Fibroblast of lung (primary cell): ENCODE results near the gene AVPR1B. TPM values are rescaled to one million over a fixed set of nuclear protein-coding genes. Genes with fewer than 3 reads are reported as not detected.
A peak's percentile ranks its signal among the peaks of the same experiment; 100 is the strongest.

Experiments
- DNase-seq, 2 donors: peaks; one replicate each; pipeline versions ENCODE4 v3.0.0 to v3.0.0-alpha.2; 2010; ENCODE audit warnings: low read depth in 2 of 2
- H2AFZ ChIP-seq: 2 replicates; pipeline ENCODE4 v1.5.1; 2012; ENCODE audit warnings: low read length, control low read depth, inconsistent platforms
- H3K27ac ChIP-seq: 2 replicates; pipeline ENCODE4 v1.5.1; 2011; ENCODE audit warnings: low read length, control low read depth; ENCODE audit not compliant: insufficient read depth
- H3K27me3 ChIP-seq: 2 replicates; pipeline ENCODE4 v1.5.1; 2011; ENCODE audit warnings: mild to moderate bottlenecking, low read length; ENCODE audit not compliant: control insufficient read depth, insufficient read depth
- H3K36me3 ChIP-seq: 2 replicates; pipeline ENCODE4 v1.5.1; 2011; ENCODE audit warnings: low read length; ENCODE audit not compliant: control insufficient read depth, insufficient read depth
- H3K4me1 ChIP-seq: 2 replicates; pipeline ENCODE4 v1.5.1; 2011; ENCODE audit warnings: low read length; ENCODE audit not compliant: control insufficient read depth, insufficient read depth; ENCODE audit errors: extremely low read depth
- H3K4me2 ChIP-seq: 2 replicates; pipeline ENCODE4 v1.5.1; 2011; ENCODE audit warnings: low read length, control low read depth; ENCODE audit not compliant: insufficient read depth; ENCODE audit errors: extremely low read depth
- H3K4me3 ChIP-seq, 4 experiments: fragments of 200-600 bp in 1 of 4; sonication (generic) in 1 of 4; replicated peaks in 1 of 4; 2 replicates each; pipeline ENCODE4 v1.5.1; 2011 to 2016; ENCODE audit warnings: low read length in 4 of 4, low read depth in 3 of 4, mild to moderate bottlenecking in 3 of 4, control low read depth in 2 of 4, inconsistent platforms in 1 of 4, mixed read lengths in 1 of 4; ENCODE audit not compliant: insufficient read depth in 1 of 4; ENCODE audit errors: control extremely low read depth in 1 of 4
- H3K79me2 ChIP-seq: 2 replicates; pipeline ENCODE4 v1.5.1; 2012; ENCODE audit warnings: mild to moderate bottlenecking, low read length, inconsistent platforms; ENCODE audit not compliant: control insufficient read depth, insufficient read depth
- H3K9ac ChIP-seq: 2 replicates; pipeline ENCODE4 v1.5.1; 2011; ENCODE audit warnings: mild to moderate bottlenecking, low read length, control low read depth; ENCODE audit not compliant: insufficient read depth
- H3K9me3 ChIP-seq: 2 replicates; pipeline ENCODE4 v1.5.1; 2012; ENCODE audit warnings: low read depth, low read length; ENCODE audit not compliant: control insufficient read depth, insufficient read depth
- H4K20me1 ChIP-seq: 2 replicates; pipeline ENCODE4 v1.5.1; 2011; ENCODE audit warnings: low read length; ENCODE audit not compliant: control insufficient read depth, insufficient read depth; ENCODE audit errors: extremely low read depth
- EZH2 ChIP-seq: IDR thresholded peaks from 2 replicates; pipeline ENCODE4 v1.5.1; 2012; ENCODE audit warnings: low read length, control low read depth, mild to moderate bottlenecking; ENCODE audit errors: missing control alignments
- polyA minus RNA-seq: library from RNA; depleted of rRNA, polyadenylated mRNA; stranded (reverse); fragments of >200 nt; gene quantifications from 2 replicates; pipeline ENCODE4 v1.2.3, GENCODE V29; 2011; ENCODE audit warnings: low replicate concordance
- polyA plus RNA-seq, 2 donors: library from polyadenylated mRNA; depleted of rRNA in 1 of 2; stranded (reverse) in 1 of 2; unstranded in 1 of 2; fragments of >200 nt; gene quantifications; 2 replicates each; pipeline ENCODE4 v1.2.1, GENCODE V29; 2011 to 2012; ENCODE audit warnings: missing spikeins in 1 of 2
- total RNA-seq: library from RNA; depleted of rRNA; stranded (reverse); fragments of >200 nt; gene quantifications from 2 replicates; pipeline ENCODE4 v1.2.1, GENCODE V29; 2014
- TF ChIP-seq, protein P1 (sequence below), 2 donors: IDR thresholded peaks in 1 of 2; conservative IDR thresholded peaks in 1 of 2; 1 replicate in 1 of 2; 2 replicates in 1 of 2; pipeline ENCODE4 v1.5.1; 2011 to 2012; ENCODE audit warnings: low read length in 2 of 2, control low read depth in 1 of 2, inconsistent platforms in 1 of 2, low read depth in 1 of 2, mild to moderate bottlenecking in 1 of 2

Gene AVPR1B, protein sequence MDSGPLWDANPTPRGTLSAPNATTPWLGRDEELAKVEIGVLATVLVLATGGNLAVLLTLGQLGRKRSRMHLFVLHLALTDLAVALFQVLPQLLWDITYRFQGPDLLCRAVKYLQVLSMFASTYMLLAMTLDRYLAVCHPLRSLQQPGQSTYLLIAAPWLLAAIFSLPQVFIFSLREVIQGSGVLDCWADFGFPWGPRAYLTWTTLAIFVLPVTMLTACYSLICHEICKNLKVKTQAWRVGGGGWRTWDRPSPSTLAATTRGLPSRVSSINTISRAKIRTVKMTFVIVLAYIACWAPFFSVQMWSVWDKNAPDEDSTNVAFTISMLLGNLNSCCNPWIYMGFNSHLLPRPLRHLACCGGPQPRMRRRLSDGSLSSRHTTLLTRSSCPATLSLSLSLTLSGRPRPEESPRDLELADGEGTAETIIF
- not detected in 2 replicates for total RNA-seq
- polyA plus RNA-seq, result not detected in 2 replicates
- polyA plus RNA-seq (2012), result not detected in 2 replicates
- not detected in 2 replicates for polyA minus RNA-seq

DNA sequence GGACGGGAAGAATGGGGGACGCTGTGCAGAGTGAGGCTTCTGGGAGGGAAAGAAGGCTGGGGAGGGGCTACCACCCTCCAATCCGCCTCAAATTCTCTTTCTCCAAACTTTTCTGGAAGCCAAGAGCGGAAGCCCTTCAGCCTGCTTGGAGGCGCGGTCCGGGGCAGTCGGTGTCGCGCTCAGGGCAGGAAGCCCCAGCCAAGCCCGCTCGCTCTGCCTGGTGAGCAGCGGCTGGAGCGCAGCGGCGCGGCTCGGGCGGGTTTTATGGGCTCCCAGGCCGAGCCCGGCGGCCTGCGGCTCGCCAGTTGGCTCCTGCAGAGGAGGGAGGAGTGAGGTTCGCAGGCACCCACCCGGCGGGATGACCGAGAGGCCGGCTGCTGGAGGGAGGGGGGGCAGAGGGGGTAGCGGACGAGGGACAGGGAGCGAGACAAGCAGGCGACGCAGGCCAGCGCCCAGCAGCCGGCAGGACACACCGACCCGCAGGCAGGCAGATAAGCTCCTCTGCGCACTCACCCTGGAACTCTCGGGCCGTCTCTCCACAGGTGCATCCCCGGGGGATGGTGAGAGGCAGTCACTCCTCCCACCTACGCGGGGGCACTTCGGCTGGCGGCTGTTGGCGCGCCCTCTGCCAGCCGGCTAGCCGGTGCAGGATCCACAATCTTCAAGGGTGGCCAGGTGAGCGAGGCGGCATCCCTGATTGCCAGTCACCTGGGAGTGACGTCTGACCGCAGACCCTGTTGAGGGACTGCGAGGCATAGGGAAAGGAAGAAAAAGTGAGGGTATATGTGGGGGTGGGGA is at the start of gene AVPR1B:
Gene AVPR1B, minus strand, starts transcription at position 238 of the 798 bp plus-strand sequence. CDS start 498 bp downstream, outside the sequence.
- no peak within 1 kb of the TSS for H2AFZ ChIP-seq
- H3K4me3 ChIP-seq, result peak within 1 kb of the TSS in 2 of 4 experiments; percentile 34 to 43
- no peak within 1 kb of the TSS for H3K9ac ChIP-seq
- H3K79me2 ChIP-seq, result no peaks in the 10 kb centered on the region
- TF ChIP-seq, protein P1, sequence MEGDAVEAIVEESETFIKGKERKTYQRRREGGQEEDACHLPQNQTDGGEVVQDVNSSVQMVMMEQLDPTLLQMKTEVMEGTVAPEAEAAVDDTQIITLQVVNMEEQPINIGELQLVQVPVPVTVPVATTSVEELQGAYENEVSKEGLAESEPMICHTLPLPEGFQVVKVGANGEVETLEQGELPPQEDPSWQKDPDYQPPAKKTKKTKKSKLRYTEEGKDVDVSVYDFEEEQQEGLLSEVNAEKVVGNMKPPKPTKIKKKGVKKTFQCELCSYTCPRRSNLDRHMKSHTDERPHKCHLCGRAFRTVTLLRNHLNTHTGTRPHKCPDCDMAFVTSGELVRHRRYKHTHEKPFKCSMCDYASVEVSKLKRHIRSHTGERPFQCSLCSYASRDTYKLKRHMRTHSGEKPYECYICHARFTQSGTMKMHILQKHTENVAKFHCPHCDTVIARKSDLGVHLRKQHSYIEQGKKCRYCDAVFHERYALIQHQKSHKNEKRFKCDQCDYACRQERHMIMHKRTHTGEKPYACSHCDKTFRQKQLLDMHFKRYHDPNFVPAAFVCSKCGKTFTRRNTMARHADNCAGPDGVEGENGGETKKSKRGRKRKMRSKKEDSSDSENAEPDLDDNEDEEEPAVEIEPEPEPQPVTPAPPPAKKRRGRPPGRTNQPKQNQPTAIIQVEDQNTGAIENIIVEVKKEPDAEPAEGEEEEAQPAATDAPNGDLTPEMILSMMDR (conservative IDR thresholded peaks at IDR 0.05 in 1 of 2, IDR thresholded peaks at IDR 0.05 in 1 of 2; ENCODE audit: low read depth in 1 of 2, low read length in 2 of 2), result no peak
- peak; percentile 81 for TF ChIP-seq EZH2
- no peaks in the 10 kb centered on the region for H4K20me1 ChIP-seq
- DNase-seq, result peak; percentile 8 to 45
- no peaks in the 10 kb centered on the region for H3K4me1 ChIP-seq
- no peaks in the 10 kb centered on the region for H3K9me3 ChIP-seq
- peak within 1 kb of the TSS; percentile 44 for H3K4me2 ChIP-seq
- H3K27ac ChIP-seq, result no peak within 1 kb of the TSS
- H3K27me3 ChIP-seq, result peaks cover 29% of the 10 kb centered on the region
- H3K36me3 ChIP-seq, result no peaks in the 10 kb centered on the region

DNA sequence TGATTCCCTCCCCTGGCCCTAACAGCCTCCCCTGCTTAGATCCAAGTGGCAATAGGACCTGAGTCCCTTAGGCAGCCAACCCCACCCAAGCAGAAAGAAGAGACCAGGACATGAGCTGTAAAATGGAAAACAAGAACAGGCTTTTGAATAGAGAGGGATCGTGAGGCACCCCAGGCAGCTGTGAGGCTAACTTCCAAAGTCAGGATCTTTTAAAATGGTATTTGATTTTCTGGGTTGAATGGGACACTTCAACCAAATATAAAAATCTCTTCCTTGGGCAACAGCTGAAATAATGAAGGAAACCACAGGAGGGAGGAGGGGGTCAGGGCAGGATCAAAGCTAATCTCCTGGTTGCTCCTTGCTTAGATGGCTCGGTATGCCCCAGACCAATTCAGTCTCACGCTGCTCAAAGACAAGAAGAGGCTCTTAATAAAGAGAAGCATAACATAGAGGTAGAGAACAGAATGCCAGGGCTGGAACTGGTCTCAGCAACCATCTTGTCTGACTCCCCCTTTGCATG is 28.6 kb upstream of the AVPR1B start:
- Histone ChIP-seq H2AFZ (no peak overlapping the region), H4K20me1 (no peaks in the 10 kb centered on the region), H3K27ac (no peak overlapping the region), H3K27me3 (peaks cover 48% of the 10 kb centered on the region), H3K79me2 (no peaks in the 10 kb centered on the region), H3K9me3 (no peaks in the 10 kb centered on the region), H3K4me2 (no peak overlapping the region), H3K4me3 (no peak overlapping the region), H3K4me1 (no peaks in the 10 kb centered on the region), H3K9ac (no peak overlapping the region), H3K36me3 (no peaks in the 10 kb centered on the region)
- no peak for DNase-seq
- TF ChIP-seq, protein P1 (conservative IDR thresholded peaks at IDR 0.05 in 1 of 2, IDR thresholded peaks at IDR 0.05 in 1 of 2; ENCODE audit: low read depth in 1 of 2, low read length in 2 of 2), result no peak
- TF ChIP-seq EZH2, result no peak

DNA sequence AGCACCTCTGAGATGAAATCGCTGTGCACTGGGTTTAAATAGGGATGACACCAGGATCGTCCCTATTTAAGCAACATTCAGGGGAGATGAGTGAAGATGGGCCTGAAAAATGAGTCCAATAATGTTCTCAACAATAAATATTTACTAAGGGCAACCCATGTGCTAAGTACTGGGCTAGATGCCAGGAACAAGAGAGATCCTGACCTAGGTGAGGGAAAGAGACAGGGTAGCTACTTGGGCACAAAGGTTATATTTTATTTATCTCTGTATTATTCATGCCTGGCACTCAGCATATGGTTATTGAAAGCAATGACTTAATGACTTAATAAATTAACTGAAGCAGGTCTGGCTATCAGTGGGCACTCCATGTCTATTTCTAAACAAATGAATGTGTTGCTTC is 27.4 kb upstream of the AVPR1B start:
- Histone ChIP-seq H3K4me1 (no peaks in the 10 kb centered on the region), H3K9me3 (no peaks in the 10 kb centered on the region), H2AFZ (no peak overlapping the region), H3K4me3 (no peak overlapping the region), H4K20me1 (no peaks in the 10 kb centered on the region), H3K4me2 (no peak overlapping the region), H3K27ac (no peak overlapping the region), H3K27me3 (peaks cover 51% of the 10 kb centered on the region), H3K36me3 (no peaks in the 10 kb centered on the region), H3K79me2 (no peaks in the 10 kb centered on the region), H3K9ac (no peak overlapping the region)
- TF ChIP-seq, protein P1 (conservative IDR thresholded peaks at IDR 0.05 in 1 of 2, IDR thresholded peaks at IDR 0.05 in 1 of 2; ENCODE audit: low read depth in 1 of 2, low read length in 2 of 2), result no peak
- no peak for TF ChIP-seq EZH2
- no peak for DNase-seq
